Smooth muscle cell (in vitro differentiated cells): ENCODE results near the gene RGS10. TPM values are rescaled to one million over a fixed set of nuclear protein-coding genes. Genes with fewer than 3 reads are reported as not detected.
A peak's percentile ranks its signal among the peaks of the same experiment; 100 is the strongest.

Source experiments
- DNase-seq: peaks from one replicate; lab custom pipeline; 2025; ENCODE audit not compliant: unreplicated experiment; lab: John Stamatoyannopoulos, UW
- H2AFZ ChIP-seq: fragments of 200-600 bp; sonication (generic); 2 replicates; pipeline ENCODE4 v1.6.0; 2016; ENCODE audit warnings: antibody characterized with exemption, low read depth, mild to moderate bottlenecking
- H3F3A ChIP-seq: fragments of 200-600 bp; sonication (generic); 2 replicates; pipeline ENCODE4 v1.6.0; 2017; ENCODE audit warnings: antibody characterized with exemption, low read depth
- H3K27ac ChIP-seq: fragments of 200-600 bp; sonication (generic); 2 replicates; pipeline ENCODE4 v1.5.1; 2016; ENCODE audit warnings: low read depth, mild to moderate bottlenecking
- H3K27me3 ChIP-seq: fragments of 200-600 bp; sonication (generic); 2 replicates; pipeline ENCODE4 v1.6.1; 2016; ENCODE audit warnings: low read depth, mild to moderate bottlenecking
- H3K36me3 ChIP-seq: fragments of 200-600 bp; sonication (generic); 2 replicates; pipeline ENCODE4 v1.5.1; 2016; ENCODE audit warnings: low read depth
- H3K4me1 ChIP-seq: fragments of 200-600 bp; sonication (generic); 2 replicates; pipeline ENCODE4 v1.5.1; 2016; ENCODE audit warnings: low read depth
- H3K4me2 ChIP-seq: fragments of 200-600 bp; sonication (generic); 2 replicates; pipeline ENCODE4 v1.6.0; 2016; ENCODE audit warnings: mild to moderate bottlenecking
- H3K4me3 ChIP-seq: fragments of 200-600 bp; sonication (generic); 2 replicates; pipeline ENCODE4 v1.5.1; 2016; ENCODE audit warnings: mild to moderate bottlenecking
- H3K79me2 ChIP-seq: fragments of 200-600 bp; sonication (generic); 2 replicates; pipeline ENCODE4 v1.6.0; 2016; ENCODE audit warnings: low read depth, mild to moderate bottlenecking
- H3K9ac ChIP-seq: fragments of 200-600 bp; sonication (generic); 2 replicates; pipeline ENCODE4 v1.6.0; 2016; ENCODE audit warnings: low read depth
- H3K9me3 ChIP-seq: fragments of 200-600 bp; sonication (generic); replicated peaks from 2 replicates; pipeline ENCODE4 v1.5.1; 2016; ENCODE audit warnings: low read depth
- H4K20me1 ChIP-seq: fragments of 200-600 bp; sonication (generic); 2 replicates; pipeline ENCODE4 v1.6.0; 2016; ENCODE audit warnings: low read depth
- WGBS: methylation state at CpG from one replicate; pipeline ENCODE4 v1.1.7; 2016; ENCODE audit warnings: low lambda C conversion rate; 5-methylcytosine and 5-hydroxymethylcytosine counted together
- polyA plus RNA-seq: library from polyadenylated mRNA; unstranded; fragments of >200 nt; fragmentation: Nextera tagmentation; extraction: Ambion mirVana; gene quantifications from 2 replicates; pipeline ENCODE4 v1.2.1, GENCODE V29; 2016
- total RNA-seq: library from RNA; depleted of rRNA; stranded (reverse); fragments of >200 nt; gene quantifications from 2 replicates; pipeline ENCODE4 v1.2.3, GENCODE V29; 2014
- TF ChIP-seq, protein P1 (sequence below): fragments of 200-600 bp; sonication (generic); IDR thresholded peaks from 2 replicates; pipeline ENCODE4 v1.5.1; 2017; ENCODE audit warnings: borderline replicate concordance, mild to moderate bottlenecking, antibody characterized with exemption; ENCODE audit not compliant: insufficient read depth, poor library complexity, severe bottlenecking

Gene RGS10
- total and polyA plus RNA-seq, 2 experiments from 2014 or later, result 40.2 to 72.5 TPM

- no peaks in the 10 kb centered on the region for H3K9me3 ChIP-seq
- no peak overlapping the region for H2AFZ ChIP-seq
- H3K9ac ChIP-seq, result no peak overlapping the region
- H3K4me2 ChIP-seq, result peak overlapping the region; percentile 88
- H3K4me3 ChIP-seq, result no peak overlapping the region
- TF ChIP-seq, protein P1, sequence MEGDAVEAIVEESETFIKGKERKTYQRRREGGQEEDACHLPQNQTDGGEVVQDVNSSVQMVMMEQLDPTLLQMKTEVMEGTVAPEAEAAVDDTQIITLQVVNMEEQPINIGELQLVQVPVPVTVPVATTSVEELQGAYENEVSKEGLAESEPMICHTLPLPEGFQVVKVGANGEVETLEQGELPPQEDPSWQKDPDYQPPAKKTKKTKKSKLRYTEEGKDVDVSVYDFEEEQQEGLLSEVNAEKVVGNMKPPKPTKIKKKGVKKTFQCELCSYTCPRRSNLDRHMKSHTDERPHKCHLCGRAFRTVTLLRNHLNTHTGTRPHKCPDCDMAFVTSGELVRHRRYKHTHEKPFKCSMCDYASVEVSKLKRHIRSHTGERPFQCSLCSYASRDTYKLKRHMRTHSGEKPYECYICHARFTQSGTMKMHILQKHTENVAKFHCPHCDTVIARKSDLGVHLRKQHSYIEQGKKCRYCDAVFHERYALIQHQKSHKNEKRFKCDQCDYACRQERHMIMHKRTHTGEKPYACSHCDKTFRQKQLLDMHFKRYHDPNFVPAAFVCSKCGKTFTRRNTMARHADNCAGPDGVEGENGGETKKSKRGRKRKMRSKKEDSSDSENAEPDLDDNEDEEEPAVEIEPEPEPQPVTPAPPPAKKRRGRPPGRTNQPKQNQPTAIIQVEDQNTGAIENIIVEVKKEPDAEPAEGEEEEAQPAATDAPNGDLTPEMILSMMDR, result no peak
- H3F3A ChIP-seq, result peaks cover 18% of the 10 kb centered on the region
- H3K27ac ChIP-seq, result no peak overlapping the region
- no peaks in the 10 kb centered on the region for H3K27me3 ChIP-seq
- DNase-seq, result no peak
- H3K79me2 ChIP-seq, result no peaks in the 10 kb centered on the region
- no peaks in the 10 kb centered on the region for H3K4me1 ChIP-seq
- H3K36me3 ChIP-seq, result no peaks in the 10 kb centered on the region
- no peaks in the 10 kb centered on the region for H4K20me1 ChIP-seq
- WGBS, result 82% methylated on average over 5 of the region's 5 CpGs
Measured at GRCh38 chr10:119489991-119490326, 52.6 kb downstream of the RGS10 start.

DNA sequence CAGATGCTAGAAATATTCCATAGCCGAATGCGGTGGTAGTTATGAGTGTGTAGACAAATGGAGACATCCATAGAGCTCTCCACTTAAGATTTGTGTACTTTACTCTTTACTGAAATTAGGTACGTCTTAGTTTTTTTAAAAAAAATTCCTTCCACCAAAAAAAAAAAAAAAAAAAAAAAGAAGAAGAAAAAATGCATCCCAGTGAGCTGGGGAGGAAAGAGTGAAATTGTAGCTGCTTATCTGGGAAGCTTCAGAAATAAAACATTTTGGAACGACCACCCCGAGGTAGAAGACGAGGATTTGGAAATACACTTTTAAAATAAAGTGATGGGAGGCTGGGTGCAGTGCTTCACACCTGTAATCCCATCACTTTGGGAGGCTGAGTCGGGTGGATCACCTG, 53.8 kb downstream of the RGS10 start:
- Histone ChIP-seq H3F3A (peaks cover 6% of the 10 kb centered on the region), H4K20me1 (no peaks in the 10 kb centered on the region), H3K9me3 (no peaks in the 10 kb centered on the region), H3K27me3 (no peaks in the 10 kb centered on the region), H3K27ac (no peak overlapping the region), H3K4me3 (no peak overlapping the region), H3K4me2 (no peak overlapping the region), H3K36me3 (no peaks in the 10 kb centered on the region), H3K4me1 (no peaks in the 10 kb centered on the region), H2AFZ (no peak overlapping the region), H3K79me2 (no peaks in the 10 kb centered on the region), H3K9ac (no peak overlapping the region)
- WGBS, result 93% methylated on average over 7 of the region's 7 CpGs
- TF ChIP-seq, protein P1, result no peak
- DNase-seq, result no peak

DNA sequence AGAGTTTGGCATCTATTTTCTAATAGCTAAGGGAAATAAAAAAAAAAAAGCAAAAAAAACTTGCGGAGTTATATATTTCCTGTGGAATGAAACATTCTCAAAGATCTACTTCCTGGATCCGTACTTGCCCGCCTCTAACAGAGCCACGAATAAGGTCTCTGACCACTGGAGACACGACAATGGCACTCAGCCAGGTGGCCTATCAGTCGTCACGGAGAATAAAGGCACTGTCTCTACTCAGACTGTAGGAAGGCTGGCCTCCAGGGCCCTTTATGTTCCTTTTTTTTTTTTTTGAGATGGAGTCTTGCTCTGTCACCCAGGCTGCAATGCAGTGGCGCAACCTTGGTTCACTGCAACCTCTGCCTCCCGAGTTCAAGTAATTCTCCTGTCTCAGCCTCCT, 58.7 kb downstream of the RGS10 start:
- WGBS, result 95% methylated on average over 9 of the region's 9 CpGs
- H3F3A ChIP-seq, result no peaks in the 10 kb centered on the region
- TF ChIP-seq, protein P1, result no peak
- H4K20me1 ChIP-seq, result no peaks in the 10 kb centered on the region
- no peak for DNase-seq
- no peaks in the 10 kb centered on the region for H3K27me3 ChIP-seq
- H2AFZ ChIP-seq, result no peak overlapping the region
- H3K4me3 ChIP-seq, result no peak overlapping the region
- no peaks in the 10 kb centered on the region for H3K9me3 ChIP-seq
- no peak overlapping the region for H3K4me2 ChIP-seq
- no peaks in the 10 kb centered on the region for H3K36me3 ChIP-seq
- no peak overlapping the region for H3K27ac ChIP-seq
- H3K79me2 ChIP-seq, result no peaks in the 10 kb centered on the region
- no peak overlapping the region for H3K9ac ChIP-seq
- peaks cover 7% of the 10 kb centered on the region for H3K4me1 ChIP-seq

DNA sequence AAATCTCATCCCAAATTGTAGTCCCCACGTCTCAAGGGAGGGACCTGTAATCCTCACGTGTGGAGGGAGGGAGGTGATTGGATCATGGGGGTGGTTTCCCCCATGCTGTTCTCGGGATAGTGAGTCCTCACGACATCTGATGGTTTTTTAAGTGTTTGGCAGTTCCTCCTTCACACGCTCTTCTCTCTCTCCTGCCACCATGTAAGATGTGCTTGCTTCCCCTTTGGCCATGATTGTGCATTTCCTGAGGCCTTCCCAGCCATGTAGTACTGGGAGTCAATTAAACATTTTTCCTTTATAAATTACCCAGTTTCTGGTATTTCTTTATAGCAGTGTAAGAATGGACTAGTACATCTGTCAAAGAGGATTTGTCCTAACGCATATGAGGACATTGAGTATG, 59.5 kb downstream of the RGS10 start:
- Histone ChIP-seq H3K9ac (no peak overlapping the region), H3K9me3 (no peaks in the 10 kb centered on the region), H3K36me3 (no peaks in the 10 kb centered on the region), H4K20me1 (no peaks in the 10 kb centered on the region), H3F3A (no peaks in the 10 kb centered on the region), H3K4me1 (peaks cover 7% of the 10 kb centered on the region), H3K27me3 (peaks cover 2% of the 10 kb centered on the region), H3K4me3 (no peak overlapping the region), H3K79me2 (no peaks in the 10 kb centered on the region), H3K27ac (no peak overlapping the region), H3K4me2 (no peak overlapping the region), H2AFZ (no peak overlapping the region)
- no peak for DNase-seq
- TF ChIP-seq, protein P1, result no peak
- WGBS, result 87% methylated on average over 6 of the region's 6 CpGs
